Adrenal gland (tissue), 12 donors: Measurements from ENCODE around the gene KCNA5. TPM values are rescaled to one million over a fixed set of nuclear protein-coding genes. Genes with fewer than 3 reads are reported as not detected.

Source experiments
- DNase-seq, 7 donors: peaks; one replicate each; pipeline ENCODE4 v3.0.0-alpha.2; 2019 to 2020
- H3K27ac ChIP-seq, 5 donors: fragments of 200-600 bp; sonication (generic) in 4 of 5; 1 replicate in 3 of 5; 2 replicates in 2 of 5; pipeline versions ENCODE4 v1.5.1 to v1.8.0; 2016 to 2020; ENCODE audit warnings: mild to moderate bottlenecking in 1 of 5
- H3K27me3 ChIP-seq: fragments of 200-600 bp; 2 replicates; pipeline ENCODE4 v1.8.0; 2021
- H3K36me3 ChIP-seq, 2 donors: fragments of 200-600 bp; replicated peaks in 1 of 2; 1 replicate in 1 of 2; 2 replicates in 1 of 2; pipeline versions ENCODE4 v1.5.1 to v1.8.0; 2018 to 2022
- H3K4me1 ChIP-seq, 2 donors: fragments of 200-600 bp; replicated peaks in 1 of 2; 1 replicate in 1 of 2; 2 replicates in 1 of 2; pipeline versions ENCODE4 v1.5.1 to v1.8.0; 2018 to 2021
- H3K4me3 ChIP-seq, 4 donors: fragments of 200-600 bp; sonication (generic) in 3 of 4; one replicate each; pipeline ENCODE4 v1.5.1; 2016 to 2018
- H3K9me3 ChIP-seq, 3 donors: fragments of 200-600 bp; sonication (generic) in 1 of 3; replicated peaks in 1 of 3; 1 replicate in 2 of 3; 2 replicates in 1 of 3; pipeline versions ENCODE4 v1.5.1 to v1.8.0; 2016 to 2021
- CTCF ChIP-seq, 6 experiments: fragments of 450-650 bp in 4 of 6; fragments of 200-600 bp in 2 of 6; sonication (generic) in 1 of 6; IDR thresholded peaks; 1 replicate in 5 of 6; 2 replicates in 1 of 6; pipeline versions ENCODE4 v1.5.1 to v1.8.0; 2016 to 2021; ENCODE audit warnings: antibody characterized with exemption in 6 of 6, mild to moderate bottlenecking in 2 of 6, moderate library complexity in 1 of 6
- POLR2A ChIP-seq, 2 donors: fragments of 450-650 bp; IDR thresholded peaks; one replicate each; pipeline ENCODE4 v1.6.1; 2017; ENCODE audit warnings: antibody characterized with exemption in 2 of 2, mild to moderate bottlenecking in 2 of 2, moderate library complexity in 1 of 2
- WGBS, 4 donors: extraction: QIAGEN DNeasy Blood & Tissue Kit in 2 of 4; methylation state at CpG; one replicate each; pipeline versions ENCODE4 v1.1.5 to v1.1.7; 2013 to 2017; 5-methylcytosine and 5-hydroxymethylcytosine counted together
- intact Hi-C, 2 donors: fragments of 100-400 bp; cut with DNase I; formaldehyde crosslinking; loops; one replicate each; pipeline versions ENCODE4 v1.14.1 to v1.15.0; 2022 to 2023
- polyA plus RNA-seq, 3 donors: library from polyadenylated mRNA; stranded (reverse); fragments of 200-250 nt in 2 of 3; fragments of 350-450 nt in 1 of 3; fragmentation: Illumina TruSeq in 1 of 3; extraction: RNeasy Lipid Tissue Mini Kit (QIAGEN cat#74804) in 1 of 3; gene quantifications; one replicate each; pipeline ENCODE4 v1.2.3, GENCODE V29; 2013 to 2014
- total RNA-seq, 9 donors: library from RNA; depleted of rRNA in 4 of 9; stranded (reverse); fragments of >200 nt in 4 of 9; fragments of 120-200 nt in 1 of 9; fragmentation: NEBNext Ultra II Directional in 1 of 9; extraction: Animal tissue kit (Norgen Biotek cat#: 25700) in 1 of 9; gene quantifications; one replicate each; pipeline versions ENCODE4 v1.1.0 to v1.2.4, GENCODE V29; 2013 to 2023
- donor health status: healthy with polysubstance abuse.
- donor health status: Bipolar disorder and iron deficiency.
- donor health status: DM: yes; HTN: yes; CAD: no.
- donor health status: DM: no; HTN: no; CAD: no.
- donor health status: DM: no; HTN: no; CAD: no.
- donor health status: DM: yes; HTN: yes; CAD: no.

Gene KCNA5
- total and polyA plus RNA-seq, 12 donors = 0.07 to 0.98 (median 0.23) TPM; not detected in 4

DNA sequence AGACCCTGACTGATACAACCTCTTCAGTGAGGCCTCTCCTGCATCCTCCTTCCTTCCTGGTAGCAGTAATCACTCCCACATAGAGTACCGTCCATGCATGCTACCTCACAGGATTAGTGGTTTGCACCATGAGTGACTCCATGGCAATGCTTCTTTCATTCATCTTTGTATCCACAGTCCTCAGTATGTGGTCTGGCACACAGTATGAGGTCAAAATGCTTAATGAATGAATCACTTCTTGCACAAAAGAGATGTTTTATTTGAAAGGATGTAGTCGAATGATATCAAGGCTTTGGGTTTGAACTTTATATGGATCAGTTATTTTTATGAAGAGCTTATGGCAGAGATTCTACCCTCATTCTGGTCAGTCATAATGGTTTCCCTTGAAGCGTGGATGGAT, 42.2 kb downstream of the KCNA5 start:
- Histone ChIP-seq H3K27me3 (no peaks in the 10 kb centered on the region), H3K27ac (no peak overlapping the region), H3K9me3 (no peaks in the 10 kb centered on the region), H3K36me3 (no peaks in the 10 kb centered on the region), H3K4me1 (no peaks in the 10 kb centered on the region), H3K4me3 (no peak overlapping the region)
- no peak for DNase-seq
- TF ChIP-seq POLR2A (IDR thresholded peaks at IDR 0.05) (no peak), CTCF (IDR thresholded peaks at IDR 0.05) (no peak)
- intact Hi-C loops = loop anchor here in 1 of 2 donors (10.0 kb wide), 2 partner anchors 61 to 231 kb away; no protein-coding TSS in a partner anchor
- WGBS, 4 donors = 40 to 53% (median 48%) methylated on average over 3 of the region's 3 CpGs

DNA sequence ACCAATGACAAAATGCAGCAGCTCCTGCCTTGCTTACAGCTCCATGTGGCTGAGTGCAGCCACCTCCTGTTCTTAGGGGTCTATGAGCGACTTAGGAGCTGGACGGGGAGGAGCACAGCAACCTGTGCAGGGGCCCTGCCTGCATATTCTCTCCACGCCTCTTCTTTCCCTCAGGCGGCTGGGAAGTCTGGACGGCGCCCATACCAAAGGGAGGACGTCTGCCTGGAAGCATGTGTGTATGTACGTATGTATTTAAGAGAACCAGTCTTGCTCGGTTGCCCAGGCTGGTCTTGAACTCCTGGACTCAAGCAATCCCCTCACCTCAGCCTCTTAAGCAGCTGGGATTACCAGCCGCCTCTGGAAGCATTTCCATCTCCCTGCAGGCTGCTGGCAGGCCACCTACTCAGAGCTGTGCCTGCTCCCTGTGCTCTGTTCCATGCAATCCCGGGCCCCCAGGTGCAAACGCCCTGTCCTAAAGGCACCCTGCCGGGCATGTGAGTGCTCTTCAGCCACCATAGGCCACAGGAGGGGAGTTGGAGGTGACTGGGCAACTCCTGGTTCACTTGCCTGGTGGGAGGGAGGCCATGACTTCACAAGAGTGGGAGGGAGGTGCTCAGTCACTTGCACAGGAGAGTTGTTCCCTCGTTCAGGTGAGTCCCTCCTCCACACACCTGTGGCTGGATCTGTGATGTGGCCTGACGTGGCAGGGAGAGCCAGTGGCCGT, 44.3 kb downstream of the KCNA5 start:
- no peak overlapping the region for H3K27ac ChIP-seq
- H3K27me3 ChIP-seq = no peaks in the 10 kb centered on the region
- H3K4me3 ChIP-seq = no peak overlapping the region
- TF ChIP-seq CTCF (IDR thresholded peaks at IDR 0.05) (no peak), POLR2A (IDR thresholded peaks at IDR 0.05) (no peak)
- H3K9me3 ChIP-seq = no peaks in the 10 kb centered on the region
- no peaks in the 10 kb centered on the region for H3K36me3 ChIP-seq
- WGBS, 4 donors = 63 to 74% (median 73%) methylated on average over 8 to 16 of the region's 16 CpGs
- no peak for DNase-seq
- intact Hi-C loops = loop anchor here in 1 of 2 donors (10.0 kb wide), 2 partner anchors 63 to 233 kb away; no protein-coding TSS in a partner anchor
- no peaks in the 10 kb centered on the region for H3K4me1 ChIP-seq

DNA sequence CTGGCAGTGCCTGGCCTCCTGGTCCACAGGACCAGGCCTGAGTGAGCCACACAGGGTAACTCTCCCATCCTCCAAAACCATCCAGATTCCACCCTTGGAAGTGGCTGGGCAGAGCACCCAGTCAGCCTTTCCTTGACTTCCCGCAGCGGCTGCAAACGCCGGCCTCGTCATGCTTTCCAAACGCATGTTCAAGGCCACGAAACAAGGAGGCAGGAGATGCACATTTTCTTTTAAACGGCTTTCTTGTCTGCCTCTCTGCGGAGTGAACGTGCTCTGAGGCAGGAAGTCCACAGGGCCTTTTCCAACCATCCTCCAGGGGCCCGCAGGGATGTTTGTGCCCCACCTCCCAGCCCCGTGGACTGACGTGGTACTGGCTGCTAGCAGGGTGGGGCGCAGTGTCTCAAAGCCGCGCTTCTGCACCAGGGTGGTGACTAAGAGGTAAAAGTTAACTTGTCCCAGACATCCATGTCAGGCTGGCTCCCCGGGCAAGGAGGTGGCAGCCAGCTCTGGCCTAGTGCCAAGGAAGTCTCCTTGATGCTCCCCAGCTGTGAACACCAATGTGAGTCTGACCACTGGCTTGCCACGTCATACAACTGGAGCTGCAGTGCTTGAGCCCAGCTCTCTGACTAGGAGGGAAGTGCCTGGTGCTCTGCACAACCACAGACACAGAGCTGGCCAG, 45.0 kb downstream of the KCNA5 start:
- DNase-seq = peak in 4 of 7 donors; percentile 8 to 26 (median 17)
- Histone ChIP-seq H3K36me3 (no peaks in the 10 kb centered on the region), H3K27me3 (peaks cover 3% of the 10 kb centered on the region), H3K4me3 (no peak overlapping the region), H3K4me1 (no peaks in the 10 kb centered on the region), H3K9me3 (no peaks in the 10 kb centered on the region), H3K27ac (no peak overlapping the region)
- intact Hi-C loops = loop anchor here in 1 of 2 donors (10.0 kb wide), 2 partner anchors 64 to 234 kb away; no protein-coding TSS in a partner anchor
- 42 to 65% (median 49%) methylated on average over 15 to 18 of the region's 18 CpGs for whole genome bisulfite sequencing, 4 donors
- TF ChIP-seq CTCF (IDR thresholded peaks at IDR 0.05) = no peak
- no peak for TF ChIP-seq POLR2A (IDR thresholded peaks at IDR 0.05)

GRCh38 chr12:5094551-5094950, 50.9 kb downstream of the KCNA5 start:
- H3K9me3 ChIP-seq = no peaks in the 10 kb centered on the region
- no peak overlapping the region for H3K4me3 ChIP-seq
- H3K36me3 ChIP-seq = no peaks in the 10 kb centered on the region
- H3K27ac ChIP-seq = no peak overlapping the region
- intact Hi-C loops = no loop called here
- 29 to 56% (median 49%) methylated on average over 1 of the region's 1 CpG for WGBS, 4 donors
- peaks cover 16% of the 10 kb centered on the region for H3K27me3 ChIP-seq
- no peak for DNase-seq
- no peak for TF ChIP-seq CTCF (IDR thresholded peaks at IDR 0.05)
- TF ChIP-seq POLR2A (IDR thresholded peaks at IDR 0.05) = no peak
- no peaks in the 10 kb centered on the region for H3K4me1 ChIP-seq
